Measurements from ENCODE around the gene ZNF23. TPM values are rescaled to one million over a fixed set of nuclear protein-coding genes. Genes with fewer than 3 reads are reported as not detected.
A peak's percentile ranks its signal among the peaks of the same experiment; 100 is the strongest.

Gene ZNF23
- total and polyA plus RNA-seq, 10 of the 15 experiments (the other 5 are each of a cell fraction or from before 2014, with no cell fraction given): 3.6 to 11.5 (median 8.7) TPM

GRCh38 chr16:71461686-71462648, at the start of gene ZNF23 (continued):
- TF ChIP-seq TCF12 (IDR thresholded peaks at IDR 0.05; ENCODE audit: low read depth, low read length) (0 out of 2 replicates have a peak, but pooled peaks have one; percentile 63), MTA3 (IDR thresholded peaks at IDR 0.05; ENCODE audit: borderline replicate concordance, low read length) (no peak), HDAC6 (IDR thresholded peaks at IDR 0.05; ENCODE audit: unreplicated experiment) (peak; percentile 41), ESRRA (IDR thresholded peaks at IDR 0.05; ENCODE audit: low read length) (no peak), PRDM15 (CRISPR knock-in tag; IDR thresholded peaks at IDR 0.05) (no peak), CHD2 (IDR thresholded peaks at IDR 0.05; ENCODE audit: borderline replicate concordance, low read depth, low read length) (peak; percentile 68), CTCF (IDR thresholded peaks at IDR 0.05 in 2 of 3, conservative IDR thresholded peaks at IDR 0.05 in 1 of 3; ENCODE audit: control insufficient read depth in 2 of 3, extremely low read depth in 1 of 3, insufficient read depth in 1 of 3, low read depth in 3 of 3, low read length in 3 of 3) (peak; percentile 9 to 23 (median 22); a peak in 3 of 6 replicates), TBL1XR1 (IDR thresholded peaks at IDR 0.05; ENCODE audit: low read depth, low read length) (0 out of 2 replicates have a peak, but pooled peaks have one; percentile 33), ZNF274 (IDR thresholded peaks at IDR 0.05; ENCODE audit: insufficient read depth, insufficient read length) (no peak), POLR2AphosphoS5 (IDR thresholded peaks at IDR 0.05; ENCODE audit: low read length) (peak; percentile 96), PML (IDR thresholded peaks at IDR 0.05; ENCODE audit: low read length) (peak; percentile 91), MTA2 (IDR thresholded peaks at IDR 0.05; ENCODE audit: low read depth) (no peak), ATF3 (IDR thresholded peaks at IDR 0.05; ENCODE audit: borderline replicate concordance, extremely low read depth, low read depth, low read length) (no peak), FOXM1 (IDR thresholded peaks at IDR 0.05; ENCODE audit: low read depth, low read length) (no peak), MEF2A (IDR thresholded peaks at IDR 0.05; ENCODE audit: insufficient read depth, low read depth, low read length) (0 out of 2 replicates have a peak, but pooled peaks have one; percentile 23), NR2F1 (conservative IDR thresholded peaks at IDR 0.05) (peak; percentile 82), NR2C1 (IDR thresholded peaks at IDR 0.05) (peak; percentile 84), DPF2 (IDR thresholded peaks at IDR 0.05) (peak; percentile 50; the same call in 1 of the 2 replicates), HDAC2 (IDR thresholded peaks at IDR 0.05) (no peak), MEF2B (IDR thresholded peaks at IDR 0.05; ENCODE audit: partially characterized antibody, poor library complexity, severe bottlenecking) (peak; percentile 57), ELK1 (IDR thresholded peaks at IDR 0.05; ENCODE audit: low read depth, low read length) (peak; percentile 71; the same call in 1 of the 2 replicates), GABPA (IDR thresholded peaks at IDR 0.05; ENCODE audit: low read depth) (peak; percentile 94), NRF1 (conservative IDR thresholded peaks at IDR 0.05; ENCODE audit: low read depth, low read length) (no peak)

All from GM12878 (cell line).